Upper lobe of right lung (tissue), 1 donor: ENCODE measurements around the gene VARS2. TPM values are rescaled to one million over a fixed set of nuclear protein-coding genes. Genes with fewer than 3 reads are reported as not detected.
A peak's percentile ranks its signal among the peaks of the same experiment; 100 is the strongest.

Experiments
- ATAC-seq: fragments of 200-7000 bp; cut with Tn5 transposase; one replicate; pipeline ENCODE4 v1.9.1; 2020; ENCODE audit warnings: mild to moderate bottlenecking, moderate library complexity
- DNase-seq: peaks from one replicate; pipeline ENCODE4 v3.0.0-alpha.2; 2020
- H3K27ac ChIP-seq: fragments of 200-600 bp; one replicate; pipeline ENCODE4 v1.8.0; 2022
- H3K27me3 ChIP-seq: fragments of 200-600 bp; one replicate; pipeline ENCODE4 v1.8.0; 2022; ENCODE audit warnings: mild to moderate bottlenecking
- H3K36me3 ChIP-seq: fragments of 200-600 bp; one replicate; pipeline ENCODE4 v1.8.0; 2022
- H3K4me1 ChIP-seq: fragments of 200-600 bp; one replicate; pipeline ENCODE4 v1.8.0; 2022
- H3K4me3 ChIP-seq: fragments of 200-600 bp; one replicate; pipeline ENCODE4 v1.8.0; 2022; ENCODE audit warnings: mild to moderate bottlenecking
- H3K9me3 ChIP-seq: fragments of 200-600 bp; one replicate; pipeline ENCODE4 v1.8.0; 2022
- CTCF ChIP-seq: fragments of 200-600 bp; IDR thresholded peaks from one replicate; pipeline ENCODE4 v1.8.0; 2022; ENCODE audit warnings: antibody characterized with exemption
- intact Hi-C: fragments of 100-400 bp; cut with DNase I; formaldehyde crosslinking; loops from one replicate; pipeline ENCODE4 v1.11.0; 2022
- total RNA-seq: library from RNA; stranded (reverse); fragmentation: NEBNext Ultra II Directional; extraction: Animal tissue kit (Norgen Biotek cat#: 25700); gene quantifications from one replicate; pipeline ENCODE4 v1.2.1, GENCODE V29; 2021
- donor health status: DM: no; HTN: yes; CAD: no; lungs with severe emphysema.

VARS2 gene
- total RNA-seq, 1 donor from 2014 or later, result 28.7 TPM

GRCh38 chr6:30875244-30876038, 38.6 kb upstream of the VARS2 start:
- DNase-seq (no peak), ATAC-seq (no peak)
- Histone ChIP-seq H3K4me1 (peaks cover 7% of the 10 kb centered on the region), H3K9me3 (no peaks in the 10 kb centered on the region), H3K27ac (no peak overlapping the region), H3K4me3 (no peak overlapping the region), H3K36me3 (no peaks in the 10 kb centered on the region), H3K27me3 (no peaks in the 10 kb centered on the region)
- intact Hi-C loops, result loop anchor here (2.0 kb wide), 1 partner anchor 47 kb away; no protein-coding TSS in a partner anchor
- no peak for TF ChIP-seq CTCF

GRCh38 chr6:30876039-30876730, 37.9 kb upstream of the VARS2 start:
- no peak for ATAC-seq
- no peak for TF ChIP-seq CTCF
- Histone ChIP-seq H3K4me3 (no peak overlapping the region), H3K27me3 (no peaks in the 10 kb centered on the region), H3K36me3 (no peaks in the 10 kb centered on the region), H3K27ac (no peak overlapping the region), H3K4me1 (peaks cover 7% of the 10 kb centered on the region), H3K9me3 (no peaks in the 10 kb centered on the region)
- intact Hi-C loops, result loop anchor here (2.0 kb wide), 1 partner anchor 47 kb away; no protein-coding TSS in a partner anchor
- DNase-seq, result no peak

GRCh38 chr6:30877419-30878262, 36.4 kb upstream of the VARS2 start:
- ATAC-seq, result peak; percentile 93
- no peaks in the 10 kb centered on the region for H3K36me3 ChIP-seq
- peak overlapping the region; percentile 82 for H3K27ac ChIP-seq
- no peaks in the 10 kb centered on the region for H3K27me3 ChIP-seq
- intact Hi-C loops, result loop anchor here (2.0 kb wide), 1 partner anchor 49 kb away; no protein-coding TSS in a partner anchor
- peak overlapping the region; percentile 37 for H3K4me3 ChIP-seq
- no peaks in the 10 kb centered on the region for H3K9me3 ChIP-seq
- peaks cover 12% of the 10 kb centered on the region for H3K4me1 ChIP-seq
- TF ChIP-seq CTCF, result peak; percentile 88
- DNase-seq, result peak; percentile 91

GRCh38 chr6:30879684-30880427, 34.2 kb upstream of the VARS2 start:
- Histone ChIP-seq H3K4me1 (peaks cover 15% of the 10 kb centered on the region), H3K36me3 (no peaks in the 10 kb centered on the region), H3K27me3 (no peaks in the 10 kb centered on the region), H3K4me3 (no peak overlapping the region), H3K9me3 (no peaks in the 10 kb centered on the region), H3K27ac (no peak overlapping the region)
- intact Hi-C loops, result no loop called here
- DNase-seq (no peak), ATAC-seq (no peak)
- no peak for TF ChIP-seq CTCF

GRCh38 chr6:30880698-30881252, 33.3 kb upstream of the VARS2 start:
- intact Hi-C loops, result no loop called here
- ATAC-seq, result no peak

More at GRCh38 chr6:30880698-30881252, 33.3 kb upstream of the VARS2 start:
- Histone ChIP-seq H3K27me3 (no peaks in the 10 kb centered on the region), H3K9me3 (no peaks in the 10 kb centered on the region), H3K4me3 (no peak overlapping the region), H3K27ac (no peak overlapping the region), H3K36me3 (no peaks in the 10 kb centered on the region), H3K4me1 (peaks cover 20% of the 10 kb centered on the region)
- TF ChIP-seq CTCF, result no peak
- no peak for DNase-seq
